Mesendoderm (in vitro differentiated cells): Measurements from ENCODE around the gene ERCC2.
A peak's percentile ranks its signal among the peaks of the same experiment; 100 is the strongest.

Source experiments
- DNase-seq: peaks from one replicate; pipeline ENCODE4 v3.0.0; 2013
- H2AK5ac ChIP-seq: 2 replicates; pipeline ENCODE4 v1.6.1; 2013; ENCODE audit warnings: low read length, inconsistent platforms
- H2BK120ac ChIP-seq: 2 replicates; pipeline ENCODE4 v1.6.1; 2013; ENCODE audit warnings: low read depth, mild to moderate bottlenecking, low read length, moderate library complexity, mixed read lengths
- H2BK15ac ChIP-seq: replicated peaks from 2 replicates; pipeline ENCODE4 v1.6.1; 2013; ENCODE audit warnings: low read depth, mild to moderate bottlenecking, moderate library complexity
- H2BK5ac ChIP-seq: 2 replicates; pipeline ENCODE4 v1.6.1; 2013; ENCODE audit warnings: low read length, inconsistent platforms
- H3K18ac ChIP-seq: 2 replicates; pipeline ENCODE4 v1.6.1; 2013; ENCODE audit warnings: mild to moderate bottlenecking, low read length, mixed read lengths
- H3K23ac ChIP-seq: one replicate; pipeline ENCODE4 v1.6.1; 2013; ENCODE audit warnings: low read length
- H3K27ac ChIP-seq: 2 replicates; pipeline ENCODE4 v1.5.1; 2013; ENCODE audit warnings: low read depth, mild to moderate bottlenecking, inconsistent platforms, low read length, moderate library complexity
- H3K27me3 ChIP-seq: 2 replicates; pipeline ENCODE4 v1.6.1; 2013; ENCODE audit warnings: low read length, control low read depth, mild to moderate bottlenecking, inconsistent platforms; ENCODE audit not compliant: insufficient read depth, poor library complexity
- H3K36me3 ChIP-seq: 2 replicates; pipeline ENCODE4 v1.6.1; 2013; ENCODE audit warnings: low read length, inconsistent platforms; ENCODE audit not compliant: control insufficient read depth, insufficient read depth
- H3K4ac ChIP-seq: one replicate; pipeline ENCODE4 v1.6.1; 2013; ENCODE audit warnings: low read depth, mild to moderate bottlenecking, low read length, moderate library complexity
- H3K4me1 ChIP-seq: 2 replicates; pipeline ENCODE4 v1.6.1; 2013; ENCODE audit warnings: low read depth, low read length, inconsistent platforms; ENCODE audit not compliant: control insufficient read depth
- H3K4me2 ChIP-seq: 2 replicates; pipeline ENCODE4 v1.6.1; 2013; ENCODE audit warnings: low read length
- H3K4me3 ChIP-seq: 2 replicates; pipeline ENCODE4 v1.5.1; 2013; ENCODE audit warnings: mild to moderate bottlenecking, low read length
- H3K56ac ChIP-seq: one replicate; pipeline ENCODE4 v1.6.1; 2013; ENCODE audit warnings: low read length
- H3K79me1 ChIP-seq: 2 replicates; pipeline ENCODE4 v1.6.1; 2013; ENCODE audit warnings: low read length, inconsistent platforms
- H3K79me2 ChIP-seq: 2 replicates; pipeline ENCODE4 v1.6.1; 2013; ENCODE audit warnings: mild to moderate bottlenecking, low read length; ENCODE audit not compliant: control insufficient read depth, insufficient read depth
- H3K9ac ChIP-seq: 2 replicates; pipeline ENCODE4 v1.6.1; 2013; ENCODE audit warnings: low read length, inconsistent platforms
- H4K5ac ChIP-seq: one replicate; pipeline ENCODE4 v1.6.1; 2013; ENCODE audit warnings: low read length
- H4K8ac ChIP-seq: one replicate; pipeline ENCODE4 v1.6.1; 2013; ENCODE audit warnings: low read depth, mild to moderate bottlenecking, control low read depth, low read length, moderate library complexity
- WGBS: extraction: QIAGEN DNeasy Blood & Tissue Kit; methylation state at CpG from one replicate; pipeline ENCODE4 v1.1.7; 2013; ENCODE audit warnings: low lambda C conversion rate, missing lambda C conversion rate; ENCODE audit not compliant: insufficient coverage; ENCODE audit errors: extremely low coverage; 5-methylcytosine and 5-hydroxymethylcytosine counted together

The ERCC2 gene

DNA sequence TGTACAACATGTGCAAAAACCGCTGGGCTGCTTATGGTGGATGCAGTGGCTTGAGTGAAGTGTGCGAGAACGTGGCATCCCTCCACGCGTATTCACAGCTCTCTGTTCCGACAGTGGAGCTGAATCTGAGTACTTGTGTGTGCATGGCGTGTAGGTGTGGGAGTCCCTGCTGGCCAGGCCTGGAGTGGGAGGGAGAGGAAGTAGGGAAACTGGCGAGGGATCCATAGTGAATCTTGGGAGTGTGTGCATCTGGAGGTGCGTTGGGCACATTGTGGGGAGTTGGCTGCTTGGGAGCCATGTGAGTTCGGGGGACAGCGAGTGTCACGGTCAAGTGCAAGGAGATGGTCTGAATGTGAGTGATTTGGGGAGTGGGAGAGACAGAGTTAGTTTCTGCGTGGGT, 27.5 kb downstream of the ERCC2 start:
- WGBS, result no CpG with 5 or more reads among the region's 13 CpGs

DNA sequence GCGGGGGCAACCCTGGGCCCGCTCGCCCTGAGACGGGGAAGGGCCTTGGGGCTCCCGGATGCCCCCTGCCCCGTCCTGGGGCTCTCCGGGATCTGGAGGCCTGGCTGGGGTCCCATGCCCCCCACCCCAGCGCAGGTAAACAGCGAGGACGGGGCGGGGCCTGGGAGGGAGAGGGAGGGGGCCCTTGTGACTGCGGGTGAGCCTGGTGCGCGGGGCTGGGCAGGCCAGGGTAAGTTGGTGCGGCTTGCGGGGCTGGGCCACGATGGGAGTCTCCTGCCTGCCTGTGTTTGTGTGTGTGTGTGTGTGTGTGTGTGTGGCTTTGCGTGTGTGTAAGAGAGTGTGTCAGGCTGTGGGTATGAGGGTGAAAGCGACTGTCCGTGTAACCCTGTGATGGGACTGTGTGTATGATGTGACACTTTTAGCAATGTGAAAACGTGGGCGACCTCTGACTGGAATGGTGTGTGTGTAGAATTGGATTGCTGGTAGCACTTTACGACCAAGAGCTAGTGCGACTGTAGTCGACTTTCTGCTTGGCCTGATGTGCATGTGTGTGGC, 29.4 kb downstream of the ERCC2 start:
- Histone ChIP-seq H3K27ac (no peak overlapping the region), H3K79me2 (no peaks in the 10 kb centered on the region), H3K4me3 (peak overlapping the region; percentile 23), H2BK15ac (no peak overlapping the region), H3K18ac (no peak overlapping the region), H3K79me1 (no peaks in the 10 kb centered on the region), H3K9ac (peak overlapping the region; percentile 54), H2BK120ac (no peak overlapping the region), H2BK5ac (no peak overlapping the region), H3K4ac (no peak overlapping the region), H3K4me1 (no peaks in the 10 kb centered on the region), H3K4me2 (peak overlapping the region; percentile 36), H3K56ac (peak overlapping the region; percentile 56), H4K8ac (no peak overlapping the region), H4K5ac (no peak overlapping the region), H3K23ac (no peak overlapping the region), H2AK5ac (no peak overlapping the region), H3K27me3 (no peaks in the 10 kb centered on the region), H3K36me3 (no peaks in the 10 kb centered on the region)
- peak; percentile 24 for DNase-seq
- WGBS, result no CpG with 5 or more reads among the region's 25 CpGs

More for the DNA sequence above, 27.5 kb downstream of the ERCC2 start:
- H3K9ac ChIP-seq, result no peak overlapping the region
- DNase-seq, result no peak
- H3K4me1 ChIP-seq, result no peaks in the 10 kb centered on the region
- no peak overlapping the region for H4K5ac ChIP-seq
- H3K27me3 ChIP-seq, result no peaks in the 10 kb centered on the region
- no peak overlapping the region for H2BK5ac ChIP-seq
- H3K36me3 ChIP-seq, result no peaks in the 10 kb centered on the region
- no peak overlapping the region for H4K8ac ChIP-seq
- peak overlapping the region; percentile 80 for H3K23ac ChIP-seq
- H2BK120ac ChIP-seq, result no peak overlapping the region
- H3K4ac ChIP-seq, result no peak overlapping the region
- no peak overlapping the region for H3K27ac ChIP-seq
- no peak overlapping the region for H3K56ac ChIP-seq
- no peak overlapping the region for H2AK5ac ChIP-seq
- no peak overlapping the region for H3K4me3 ChIP-seq
- H3K4me2 ChIP-seq, result no peak overlapping the region
- no peaks in the 10 kb centered on the region for H3K79me2 ChIP-seq
- no peak overlapping the region for H2BK15ac ChIP-seq
- H3K18ac ChIP-seq, result no peak overlapping the region
- no peaks in the 10 kb centered on the region for H3K79me1 ChIP-seq

DNA sequence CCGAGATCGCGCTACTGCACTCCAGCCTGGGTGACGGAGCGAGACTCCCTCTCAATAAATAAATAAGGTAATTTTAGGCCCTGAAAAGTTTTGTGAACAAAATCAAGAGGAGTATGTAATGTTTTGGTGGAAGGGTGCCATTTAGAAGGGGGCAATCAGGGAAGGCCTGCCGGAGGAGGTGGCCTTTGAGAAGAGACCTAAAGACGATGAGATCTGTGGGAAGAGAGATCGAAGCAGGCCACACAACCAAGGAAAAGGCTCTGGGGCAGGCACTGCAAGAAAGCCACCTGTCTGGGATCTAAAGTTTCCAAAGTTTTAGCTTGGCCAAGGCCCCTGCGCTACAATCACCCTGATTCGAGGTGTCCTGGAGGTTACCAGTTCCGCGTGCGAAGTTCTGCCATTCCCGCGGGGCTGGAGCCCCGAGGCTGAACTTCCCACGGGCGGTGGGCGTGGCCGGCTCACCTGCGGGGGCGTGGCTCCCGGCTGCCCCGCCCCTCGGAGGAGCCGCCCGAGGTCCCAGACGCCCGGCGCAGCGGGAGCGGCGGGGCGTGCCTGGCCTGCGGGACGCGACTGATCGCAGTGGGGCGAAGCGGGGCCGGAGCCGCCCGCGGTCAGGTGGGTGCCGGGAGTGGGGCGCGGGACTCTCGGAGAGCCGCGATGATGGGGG, 30.0 kb downstream of the ERCC2 start, which contains the start of gene KLC3:
Gene KLC3 (plus strand): TSS at position 519 of the 667 bp plus-strand sequence. CDS start 4,792 bp downstream, outside the sequence.
- WGBS, result no CpG with 5 or more reads among the region's 50 CpGs
- Histone ChIP-seq H4K5ac (no peak within 1 kb of the TSS), H3K79me2 (no peaks in the 10 kb centered on the region), H3K23ac (no peak within 1 kb of the TSS), H3K79me1 (no peaks in the 10 kb centered on the region), H3K4me1 (no peaks in the 10 kb centered on the region), H2AK5ac (no peak within 1 kb of the TSS), H3K36me3 (no peaks in the 10 kb centered on the region), H3K18ac (no peak within 1 kb of the TSS), H3K4me2 (peak within 1 kb of the TSS; percentile 36), H3K4me3 (peak within 1 kb of the TSS; percentile 23), H3K27ac (no peak within 1 kb of the TSS), H3K27me3 (no peaks in the 10 kb centered on the region), H3K56ac (peak within 1 kb of the TSS; percentile 56), H2BK5ac (no peak within 1 kb of the TSS), H3K4ac (no peak within 1 kb of the TSS), H2BK120ac (no peak within 1 kb of the TSS), H4K8ac (no peak within 1 kb of the TSS), H3K9ac (peak within 1 kb of the TSS; percentile 54), H2BK15ac (no peak within 1 kb of the TSS)
- peak; percentile 43 for DNase-seq

DNA sequence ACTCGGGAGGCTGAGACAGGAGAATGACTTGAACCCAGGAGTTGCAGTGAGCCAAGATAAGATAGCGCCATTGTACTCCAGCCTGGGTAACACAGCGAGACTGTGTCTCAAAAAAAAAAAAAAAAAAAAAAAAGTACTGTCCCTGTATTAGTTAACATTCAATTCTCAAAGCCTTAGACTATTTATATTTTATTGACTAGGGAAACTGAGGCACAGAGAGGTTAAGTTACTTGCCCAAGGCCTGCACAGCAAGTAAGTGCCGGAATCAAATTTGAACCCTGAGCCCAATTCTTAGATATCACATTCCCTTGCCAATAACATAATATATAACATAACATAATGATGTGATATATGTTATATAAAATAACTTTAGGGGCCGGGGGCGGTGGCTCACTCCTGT, 30.7 kb downstream of the ERCC2 start:
- Histone ChIP-seq H4K8ac (no peak overlapping the region), H3K18ac (no peak overlapping the region), H3K36me3 (no peaks in the 10 kb centered on the region), H3K56ac (no peak overlapping the region), H3K23ac (no peak overlapping the region), H3K4ac (no peak overlapping the region), H2AK5ac (no peak overlapping the region), H3K27ac (no peak overlapping the region), H3K27me3 (no peaks in the 10 kb centered on the region), H3K9ac (no peak overlapping the region), H3K4me2 (no peak overlapping the region), H3K4me1 (no peaks in the 10 kb centered on the region), H3K79me2 (no peaks in the 10 kb centered on the region), H3K4me3 (no peak overlapping the region), H4K5ac (no peak overlapping the region), H3K79me1 (no peaks in the 10 kb centered on the region), H2BK5ac (no peak overlapping the region), H2BK120ac (no peak overlapping the region), H2BK15ac (no peak overlapping the region)
- no CpG with 5 or more reads among the region's 6 CpGs for WGBS
- no peak for DNase-seq

- Histone ChIP-seq H3K4me1 (no peaks in the 10 kb centered on the region), H3K4me2 (no peak overlapping the region), H3K9ac (no peak overlapping the region), H3K79me1 (no peaks in the 10 kb centered on the region), H2BK15ac (no peak overlapping the region), H4K8ac (no peak overlapping the region), H4K5ac (no peak overlapping the region), H3K27ac (no peak overlapping the region), H2AK5ac (no peak overlapping the region), H2BK120ac (no peak overlapping the region), H3K4me3 (no peak overlapping the region), H3K56ac (no peak overlapping the region), H3K27me3 (no peaks in the 10 kb centered on the region), H3K18ac (no peak overlapping the region), H3K4ac (no peak overlapping the region), H3K23ac (no peak overlapping the region), H3K79me2 (no peaks in the 10 kb centered on the region), H2BK5ac (no peak overlapping the region), H3K36me3 (no peaks in the 10 kb centered on the region)
- WGBS, result no CpG with 5 or more reads among the region's 11 CpGs
- no peak for DNase-seq
Observed at GRCh38 chr19:45336696-45337251, 33.6 kb downstream of the ERCC2 start.
